Measurements from ENCODE around the gene CTSW.

The CTSW gene

DNA sequence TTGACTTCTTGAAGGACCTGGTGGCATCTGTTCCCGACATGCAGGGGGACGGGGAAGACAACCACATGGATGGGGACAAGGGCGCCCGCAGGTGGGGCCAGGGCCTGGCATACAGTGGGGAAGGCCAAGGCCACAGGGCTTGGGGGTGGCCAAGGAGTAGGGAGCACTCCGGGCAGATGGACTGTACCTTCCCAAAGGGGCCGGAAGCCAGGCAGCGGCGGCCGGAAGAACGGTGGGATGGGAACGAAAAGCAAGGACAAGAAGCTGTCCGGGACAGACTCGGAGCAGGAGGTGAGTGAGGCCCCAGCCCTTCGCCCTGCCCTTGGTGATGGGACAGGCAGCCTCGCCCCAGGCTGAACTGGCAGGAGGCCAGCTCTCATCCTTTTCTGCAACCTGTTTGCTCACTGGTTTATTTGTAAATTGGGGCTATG is 40.8 kb downstream of the CTSW start:
- Histone ChIP-seq H3K9ac (no peak overlapping the region), H3K9me3 (ENCODE audit: control insufficient read depth, low read length) (no peaks in the 10 kb centered on the region), H3K79me2 (peaks cover 2% of the 10 kb centered on the region), H2AFZ (no peak overlapping the region), H3K4me1 (no peaks in the 10 kb centered on the region), H3K27me3 (ENCODE audit: control insufficient read depth, insufficient read depth, low read length) (no peaks in the 10 kb centered on the region), H3K4me2 (ENCODE audit: low read length) (peak overlapping the region; percentile 61), H3K27ac (no peak overlapping the region), H3K4me3 (ENCODE audit: low read depth, low read length) (peak overlapping the region; percentile 48), H3K36me3 (ENCODE audit: control insufficient read depth, insufficient read depth, low read length) (no peaks in the 10 kb centered on the region)
- TF ChIP-seq, protein P1, sequence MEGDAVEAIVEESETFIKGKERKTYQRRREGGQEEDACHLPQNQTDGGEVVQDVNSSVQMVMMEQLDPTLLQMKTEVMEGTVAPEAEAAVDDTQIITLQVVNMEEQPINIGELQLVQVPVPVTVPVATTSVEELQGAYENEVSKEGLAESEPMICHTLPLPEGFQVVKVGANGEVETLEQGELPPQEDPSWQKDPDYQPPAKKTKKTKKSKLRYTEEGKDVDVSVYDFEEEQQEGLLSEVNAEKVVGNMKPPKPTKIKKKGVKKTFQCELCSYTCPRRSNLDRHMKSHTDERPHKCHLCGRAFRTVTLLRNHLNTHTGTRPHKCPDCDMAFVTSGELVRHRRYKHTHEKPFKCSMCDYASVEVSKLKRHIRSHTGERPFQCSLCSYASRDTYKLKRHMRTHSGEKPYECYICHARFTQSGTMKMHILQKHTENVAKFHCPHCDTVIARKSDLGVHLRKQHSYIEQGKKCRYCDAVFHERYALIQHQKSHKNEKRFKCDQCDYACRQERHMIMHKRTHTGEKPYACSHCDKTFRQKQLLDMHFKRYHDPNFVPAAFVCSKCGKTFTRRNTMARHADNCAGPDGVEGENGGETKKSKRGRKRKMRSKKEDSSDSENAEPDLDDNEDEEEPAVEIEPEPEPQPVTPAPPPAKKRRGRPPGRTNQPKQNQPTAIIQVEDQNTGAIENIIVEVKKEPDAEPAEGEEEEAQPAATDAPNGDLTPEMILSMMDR (IDR thresholded peaks at IDR 0.05), result no peak

DNA sequence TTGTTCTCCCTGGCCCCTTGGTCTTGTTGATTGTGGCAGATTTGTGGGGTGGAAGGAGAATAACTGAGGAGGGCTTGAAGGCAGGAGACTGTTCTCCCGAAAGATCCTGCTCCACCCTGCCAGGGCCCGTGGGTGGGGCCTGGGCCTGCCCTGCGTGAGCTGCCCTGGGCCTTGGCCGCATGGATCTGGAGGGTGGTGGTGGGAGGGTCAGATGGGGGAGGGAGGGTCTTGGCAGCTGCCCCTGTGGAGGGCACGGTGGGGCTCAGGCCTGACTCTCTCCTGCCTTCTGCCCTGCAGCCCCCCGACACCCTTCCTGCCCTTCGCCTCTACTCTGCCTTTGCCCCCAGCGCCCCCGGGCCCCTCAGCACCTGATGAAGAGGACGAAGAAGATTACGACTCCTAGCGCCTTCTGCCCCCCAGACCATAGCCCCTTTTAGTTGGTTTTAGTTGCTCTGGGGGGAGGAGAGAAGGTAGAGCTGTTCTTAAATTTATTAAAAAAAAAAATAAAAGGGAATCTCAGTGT is 41.5 kb downstream of the CTSW start:
- no peaks in the 10 kb centered on the region for H3K27me3 ChIP-seq (ENCODE audit: control insufficient read depth, insufficient read depth, low read length)
- H3K9me3 ChIP-seq (ENCODE audit: control insufficient read depth, low read length), result no peaks in the 10 kb centered on the region
- H3K27ac ChIP-seq, result no peak overlapping the region
- no peak overlapping the region for H3K9ac ChIP-seq
- no peaks in the 10 kb centered on the region for H3K36me3 ChIP-seq (ENCODE audit: control insufficient read depth, insufficient read depth, low read length)
- no peak overlapping the region for H3K4me3 ChIP-seq (ENCODE audit: low read depth, low read length)
- TF ChIP-seq, protein P1 (IDR thresholded peaks at IDR 0.05), result no peak
- no peak overlapping the region for H2AFZ ChIP-seq
- peaks cover 2% of the 10 kb centered on the region for H3K79me2 ChIP-seq
- H3K4me1 ChIP-seq, result no peaks in the 10 kb centered on the region
- H3K4me2 ChIP-seq (ENCODE audit: low read length), result peak overlapping the region; percentile 61

DNA sequence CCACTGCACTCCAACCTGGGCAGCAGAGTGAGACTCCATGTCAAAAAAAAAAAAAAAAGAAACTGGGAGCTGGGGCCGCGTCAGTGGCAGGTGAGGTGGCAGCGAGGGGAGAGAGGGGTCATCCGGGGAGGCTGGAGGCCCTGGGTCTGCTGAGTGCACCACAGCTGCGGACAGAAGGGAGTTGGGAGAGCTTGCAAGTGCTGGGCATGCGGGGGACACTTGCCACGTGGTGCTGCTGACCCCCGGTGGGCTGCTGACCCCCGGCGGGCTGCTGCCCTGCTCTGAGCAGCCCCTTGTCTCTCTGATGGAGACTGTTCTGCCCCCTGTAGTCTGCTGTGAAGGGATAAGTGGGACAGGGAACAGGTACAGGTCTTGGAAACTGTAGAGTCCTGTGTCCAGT is 42.2 kb downstream of the CTSW start:
- Histone ChIP-seq H3K27me3 (ENCODE audit: control insufficient read depth, insufficient read depth, low read length) (no peaks in the 10 kb centered on the region), H3K9me3 (ENCODE audit: control insufficient read depth, low read length) (no peaks in the 10 kb centered on the region), H3K27ac (no peak overlapping the region), H3K9ac (no peak overlapping the region), H3K79me2 (peaks cover 2% of the 10 kb centered on the region), H3K4me3 (ENCODE audit: low read depth, low read length) (no peak overlapping the region), H3K4me1 (no peaks in the 10 kb centered on the region), H3K36me3 (ENCODE audit: control insufficient read depth, insufficient read depth, low read length) (no peaks in the 10 kb centered on the region), H3K4me2 (ENCODE audit: low read length) (no peak overlapping the region), H2AFZ (no peak overlapping the region)
- TF ChIP-seq, protein P1 (IDR thresholded peaks at IDR 0.05), result no peak

DNA sequence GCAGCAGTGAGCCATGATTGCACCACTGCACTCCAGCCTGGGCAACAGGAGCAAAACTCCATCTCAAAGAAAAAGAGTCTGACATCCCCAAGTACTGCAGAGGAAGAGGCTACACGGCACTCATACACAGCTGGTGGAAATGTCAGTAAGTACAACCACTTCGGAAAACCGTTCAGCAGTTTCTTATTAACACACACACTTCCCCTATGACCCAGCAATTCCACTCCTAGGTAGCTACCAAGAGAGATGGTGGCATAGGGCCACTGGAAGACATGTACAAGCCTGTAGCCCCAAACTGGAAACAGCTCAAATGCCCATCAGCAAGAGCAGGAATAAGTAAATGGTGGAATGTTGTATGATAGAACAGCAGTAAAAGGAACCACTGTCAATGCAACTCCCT is 42.9 kb downstream of the CTSW start:
- Histone ChIP-seq H3K4me1 (no peaks in the 10 kb centered on the region), H2AFZ (no peak overlapping the region), H3K79me2 (peaks cover 2% of the 10 kb centered on the region), H3K4me3 (ENCODE audit: low read depth, low read length) (no peak overlapping the region), H3K27ac (no peak overlapping the region), H3K36me3 (ENCODE audit: control insufficient read depth, insufficient read depth, low read length) (no peaks in the 10 kb centered on the region), H3K9me3 (ENCODE audit: control insufficient read depth, low read length) (no peaks in the 10 kb centered on the region), H3K4me2 (ENCODE audit: low read length) (no peak overlapping the region), H3K9ac (no peak overlapping the region), H3K27me3 (ENCODE audit: control insufficient read depth, insufficient read depth, low read length) (no peaks in the 10 kb centered on the region)
- TF ChIP-seq, protein P1 (IDR thresholded peaks at IDR 0.05), result no peak

DNA sequence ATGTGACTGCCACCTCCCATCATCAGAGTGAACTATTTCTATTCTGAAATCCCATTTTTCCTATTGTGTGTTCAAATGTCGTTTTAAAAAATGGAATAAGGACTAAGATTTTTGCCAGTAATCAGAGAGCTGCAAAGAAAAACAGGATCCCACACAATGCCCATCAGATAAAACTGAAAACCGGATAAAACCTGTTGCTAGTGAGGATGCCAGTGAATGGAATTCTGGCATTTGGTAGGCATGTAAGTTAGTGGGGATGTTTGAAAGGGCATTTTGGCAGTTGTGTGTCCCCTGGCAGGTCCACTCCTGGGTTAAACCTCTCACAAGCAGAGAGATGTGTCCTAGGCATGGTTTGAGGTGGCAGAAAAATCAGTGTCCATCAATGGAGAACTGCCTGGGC is 45.8 kb downstream of the CTSW start:
- Histone ChIP-seq H3K9ac (no peak overlapping the region), H3K9me3 (ENCODE audit: control insufficient read depth, low read length) (no peaks in the 10 kb centered on the region), H3K79me2 (no peaks in the 10 kb centered on the region), H3K4me3 (ENCODE audit: low read depth, low read length) (no peak overlapping the region), H3K4me2 (ENCODE audit: low read length) (peak overlapping the region; percentile 1), H3K36me3 (ENCODE audit: control insufficient read depth, insufficient read depth, low read length) (no peaks in the 10 kb centered on the region), H3K27me3 (ENCODE audit: control insufficient read depth, insufficient read depth, low read length) (no peaks in the 10 kb centered on the region), H3K27ac (no peak overlapping the region), H3K4me1 (no peaks in the 10 kb centered on the region), H2AFZ (no peak overlapping the region)
- TF ChIP-seq, protein P1 (IDR thresholded peaks at IDR 0.05), result no peak
